GM19351 (cell line): Measurements from ENCODE around the gene ANP32E.

Experiments
- ATAC-seq: cut with Tn5 transposase; IDR thresholded peaks from one replicate; pipeline ENCODE4 v1.9.1; 2021; ENCODE audit warnings: mild to moderate bottlenecking, moderate library complexity; ENCODE audit not compliant: unreplicated experiment

Gene ANP32E

DNA sequence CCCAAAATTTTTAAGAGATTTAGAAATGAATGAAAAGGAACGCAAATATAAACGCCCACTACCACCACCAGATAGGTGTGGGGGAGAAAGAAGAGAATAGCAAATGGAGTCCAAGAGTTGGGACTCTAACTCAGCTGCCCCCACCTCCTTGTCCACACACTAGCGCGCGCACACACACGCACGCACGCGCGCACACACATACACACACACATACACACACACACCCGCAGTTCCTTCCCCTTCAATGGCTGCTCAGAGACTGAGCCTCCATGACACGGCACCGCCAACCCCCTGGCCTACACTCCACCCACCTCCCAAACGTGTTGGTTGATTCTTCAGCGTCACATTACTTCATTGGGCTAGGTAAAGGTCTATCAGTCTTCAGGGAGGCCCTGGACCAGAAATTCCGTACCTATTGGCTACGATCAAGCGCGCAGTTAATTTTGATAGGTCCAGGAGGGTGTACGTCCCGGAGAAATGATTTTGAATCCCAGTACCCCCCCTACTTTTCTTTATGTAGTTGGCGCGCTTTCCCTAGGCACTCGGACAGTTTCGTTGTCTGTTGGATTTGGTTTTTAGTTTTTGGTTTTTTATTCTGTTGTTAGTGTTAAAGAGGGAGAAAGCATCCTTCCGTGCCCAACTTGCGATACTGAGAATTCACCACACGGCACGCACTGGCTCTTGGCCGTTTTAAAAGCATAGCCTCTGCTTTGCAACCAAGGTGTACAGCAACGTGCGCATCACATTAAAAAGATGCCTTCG is at the start of gene ANP32E:
TSS of gene ANP32E (minus strand) at position 261 of the 762 bp plus-strand sequence. CDS start 326 bp downstream, outside the sequence.
- ATAC-seq = peak; percentile 81

DNA sequence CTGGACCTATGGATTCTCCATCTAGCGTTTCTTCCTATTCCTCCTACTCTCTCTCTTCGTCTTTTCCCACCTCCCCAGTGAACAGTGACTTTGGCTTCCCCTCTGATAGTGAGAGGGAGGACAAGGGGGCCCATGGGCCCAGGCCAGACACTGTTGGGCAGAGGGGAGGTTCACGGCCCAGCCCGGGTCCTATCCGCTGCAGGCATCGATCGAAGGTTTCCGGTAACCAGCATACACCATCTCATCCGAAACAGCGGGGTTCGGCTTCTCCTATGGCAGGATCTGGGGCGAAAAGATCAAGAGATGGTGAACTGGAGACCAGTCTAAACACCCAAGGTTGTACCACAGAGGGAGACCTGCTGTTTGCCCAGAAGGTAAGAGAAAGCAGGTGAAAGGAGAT is 47.3 kb upstream of the ANP32E start:
- ATAC-seq = no peak

DNA sequence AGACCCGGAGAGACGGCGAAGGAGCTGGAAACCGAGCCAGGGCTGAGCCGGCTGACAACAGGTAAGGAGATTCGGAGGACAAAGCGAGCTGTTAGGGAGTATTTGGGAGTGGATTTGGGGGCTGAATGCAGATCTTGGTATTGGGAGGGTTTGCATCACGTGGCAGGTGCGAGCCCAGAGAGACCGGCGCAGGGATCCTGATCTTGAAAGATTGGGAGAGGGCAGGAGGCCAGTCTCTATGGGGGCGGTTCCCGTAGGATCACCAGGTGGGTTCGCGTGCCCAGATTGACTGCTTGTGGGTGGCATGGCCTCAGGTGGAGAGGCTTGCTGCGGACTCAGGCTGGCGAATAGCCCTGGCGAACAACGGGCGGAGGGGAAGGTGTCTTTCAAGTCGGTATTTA is 46.6 kb upstream of the ANP32E start:
- no peak for ATAC-seq

DNA sequence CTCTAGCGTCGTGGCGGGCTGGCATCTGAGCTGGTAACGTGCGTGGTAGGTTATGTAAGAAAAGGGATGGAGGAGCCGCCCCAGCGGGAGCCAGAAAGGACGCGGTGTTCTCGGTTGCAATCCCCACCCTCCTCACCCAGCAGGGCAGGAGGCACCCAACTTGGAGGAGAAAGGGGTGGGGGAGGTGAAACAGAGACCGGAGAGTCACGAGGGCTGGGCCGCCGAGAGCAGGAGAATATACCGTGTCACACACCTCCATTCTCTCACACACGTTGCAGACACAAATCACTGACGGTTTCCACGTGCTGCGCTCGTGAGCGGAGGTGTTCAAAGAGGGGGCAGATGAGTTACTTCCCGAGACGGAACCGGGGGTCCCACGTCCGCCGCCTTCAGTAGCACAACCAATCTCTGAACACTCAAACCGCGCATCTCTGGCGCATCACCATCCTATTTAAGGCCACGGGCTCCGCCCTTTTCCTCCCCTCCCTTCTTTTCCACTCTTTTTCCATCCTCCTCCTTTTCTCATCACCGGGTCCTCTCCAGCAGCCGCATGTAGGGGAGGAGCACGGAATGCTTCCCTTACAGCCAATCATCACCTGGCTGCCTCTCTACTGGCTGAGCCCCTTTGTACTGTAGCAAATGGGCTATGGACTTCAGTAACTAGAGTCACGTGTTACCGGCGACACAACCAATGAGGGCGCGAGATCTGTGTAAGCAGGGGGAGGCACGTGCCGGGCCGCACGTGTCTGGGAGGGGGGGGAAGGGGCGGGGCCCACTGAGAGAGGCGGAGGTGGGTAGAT is 46.0 kb upstream of the ANP32E start, which contains the start of gene CIART:
TSS of gene CIART (plus strand) at position 797 of the 800 bp plus-strand sequence. CDS start 714 bp downstream, outside the sequence.
- no peak for ATAC-seq

DNA sequence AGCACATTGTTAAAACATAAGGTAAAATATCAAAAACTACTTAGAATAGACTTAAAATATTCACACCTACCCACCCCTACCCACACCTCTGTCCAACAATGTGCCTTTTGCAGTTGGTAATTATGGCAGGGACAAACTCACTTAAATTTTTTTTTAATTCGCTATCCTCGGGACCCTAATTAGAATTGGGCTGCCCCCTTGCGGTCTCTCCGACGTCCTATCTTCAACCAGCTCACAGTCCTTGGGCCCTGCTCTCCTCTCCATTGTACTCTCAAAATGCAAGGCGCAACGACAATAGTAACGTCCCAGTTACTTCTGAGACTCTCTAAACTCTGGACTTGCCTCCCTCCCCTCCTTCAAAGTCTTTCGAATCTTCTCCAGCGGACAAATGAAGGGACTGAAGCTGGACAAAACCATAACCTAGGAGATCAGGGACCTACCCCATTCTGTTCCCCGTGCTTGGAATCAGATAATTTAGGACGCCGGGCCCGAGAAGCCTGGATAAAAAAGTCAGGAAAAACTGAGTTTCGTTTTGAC is 45.4 kb upstream of the ANP32E start:
- no peak for ATAC-seq

DNA sequence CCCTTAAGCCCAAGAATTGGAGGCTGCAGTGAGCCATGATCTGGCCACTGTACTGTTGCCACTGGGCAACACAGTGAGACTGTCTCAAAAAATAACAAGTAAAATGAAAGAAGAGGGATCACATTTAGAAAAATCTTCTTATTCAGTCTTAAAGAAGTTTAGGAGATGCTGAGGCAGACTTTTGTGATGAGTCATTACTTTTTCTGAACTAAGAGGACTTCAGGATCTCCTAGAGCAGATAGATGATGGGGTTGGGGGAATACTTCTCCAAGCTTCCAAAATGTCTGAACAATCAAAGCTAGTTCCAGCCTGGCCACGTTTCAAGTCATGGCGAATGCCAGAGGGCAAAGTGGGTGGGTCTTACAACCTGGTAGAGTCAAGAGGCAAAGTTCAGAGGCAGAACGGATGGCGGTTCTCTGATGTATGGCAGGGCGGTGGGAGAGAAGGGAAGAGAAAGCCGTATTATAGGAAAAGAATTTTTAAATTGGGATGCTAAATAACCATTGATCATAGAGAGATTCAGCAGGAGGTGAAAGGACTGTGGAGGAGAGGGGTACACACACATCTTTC is 44.3 kb upstream of the ANP32E start:
- ATAC-seq = no peak

DNA sequence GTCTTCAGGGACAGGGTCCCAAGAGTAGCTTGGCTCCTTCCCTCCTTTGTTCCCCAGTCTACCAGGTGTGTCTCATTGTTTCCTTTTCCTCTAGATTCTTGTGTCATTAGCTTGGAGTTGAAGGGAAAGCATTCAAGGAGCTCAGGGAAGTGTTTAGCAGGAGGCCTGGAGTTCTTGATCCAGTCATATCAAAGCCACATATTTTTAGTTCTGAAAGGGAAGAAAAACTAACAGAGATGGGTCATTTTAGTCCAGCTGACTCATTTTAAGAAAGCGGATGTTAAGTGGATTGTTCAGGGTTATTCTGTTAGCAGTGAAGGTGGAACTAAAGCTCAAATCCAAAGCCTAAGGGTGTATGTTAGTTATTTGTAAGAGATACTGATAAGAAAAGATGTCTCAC is 37.4 kb upstream of the ANP32E start:
- no peak for ATAC-seq

DNA sequence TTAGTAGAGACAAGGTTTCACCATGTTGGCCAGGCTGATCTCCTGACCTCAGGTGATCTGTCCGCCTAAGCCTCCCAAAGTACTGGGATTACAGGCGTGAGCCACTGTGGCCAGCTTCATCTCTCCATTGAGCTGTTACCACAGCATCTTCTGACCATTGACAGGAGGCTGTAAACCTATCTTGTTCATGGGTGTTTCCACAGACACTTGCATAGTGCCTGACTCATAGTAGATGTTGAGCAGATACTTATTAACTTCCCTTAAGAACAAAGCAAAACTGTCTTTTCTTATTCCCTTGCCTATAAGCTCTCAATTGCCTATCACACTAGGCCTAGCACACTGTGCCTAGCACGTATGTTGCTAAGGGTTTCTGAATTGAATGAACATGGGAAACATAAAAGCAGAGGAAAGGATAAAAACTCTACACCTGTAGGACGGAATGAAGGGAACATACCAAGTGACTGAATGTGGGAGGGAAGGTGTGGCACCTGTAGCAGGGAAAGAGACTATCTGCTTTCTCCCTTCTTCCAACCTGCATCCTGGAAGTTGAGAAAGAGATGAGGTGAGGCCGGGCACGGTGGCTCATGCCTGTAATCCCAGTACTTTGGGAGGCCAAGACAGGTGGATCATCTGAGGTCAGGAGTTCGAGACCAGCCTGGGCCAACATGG is 35.5 kb upstream of the ANP32E start:
- ATAC-seq = no peak

DNA sequence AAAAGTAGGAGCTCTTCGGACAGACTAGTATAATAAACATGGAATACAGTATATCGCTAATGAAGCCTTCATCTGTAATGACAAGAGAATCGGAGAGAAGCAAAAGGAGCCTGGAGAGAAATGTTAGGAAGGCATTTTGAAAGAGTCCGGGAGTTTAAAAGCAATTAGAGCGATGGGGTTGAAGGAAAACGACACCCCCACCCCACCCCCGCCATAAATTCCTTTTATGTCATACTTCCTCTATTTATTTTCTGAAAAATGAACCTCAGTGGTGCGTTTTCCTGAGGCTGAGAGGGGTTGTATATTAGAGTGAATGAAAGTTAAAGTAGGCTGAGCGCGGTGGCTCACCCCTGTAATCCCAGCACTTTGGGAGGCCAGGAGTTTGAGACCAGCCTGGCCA is 33.5 kb upstream of the ANP32E start:
- no peak for ATAC-seq

DNA sequence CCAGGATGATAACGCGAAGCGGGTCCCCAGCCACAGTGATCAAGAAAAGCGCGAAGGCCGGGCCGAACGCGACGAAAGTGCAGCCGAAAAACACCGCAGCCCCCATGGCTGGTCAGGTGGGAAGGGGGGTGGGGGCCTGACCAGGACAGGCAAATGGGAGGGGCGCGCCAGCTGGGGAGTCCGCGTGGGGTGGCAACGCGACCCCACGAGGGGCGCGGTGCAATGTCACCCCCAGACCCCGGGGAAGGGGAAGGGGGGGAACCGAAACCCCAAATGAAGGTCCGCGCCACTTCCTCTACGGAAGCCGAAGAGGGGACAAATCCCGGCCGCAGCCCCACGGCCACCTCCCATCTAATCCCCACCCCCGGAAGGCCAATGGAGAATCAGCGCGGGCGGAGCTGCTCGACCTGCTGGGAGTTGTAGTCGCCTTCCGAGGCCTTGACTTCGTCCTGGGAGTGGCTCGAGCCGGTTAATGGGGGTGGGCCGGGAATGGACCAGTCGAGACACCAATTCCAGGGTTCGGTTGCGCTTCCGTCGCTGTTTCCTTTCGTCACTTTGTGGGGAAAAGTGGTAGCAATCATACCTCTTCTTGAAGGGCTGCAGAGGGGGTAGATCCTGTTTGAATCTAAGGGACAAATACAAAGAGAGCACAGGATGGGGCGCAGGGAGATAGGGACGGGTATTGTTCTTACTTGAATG is 32.9 kb upstream of the ANP32E start, which contains the start of gene APH1A:
TSS of gene APH1A (minus strand) at position 312 of the 699 bp plus-strand sequence. CDS start at position 106, 206 bp downstream.
- peak; percentile 91 for ATAC-seq

DNA sequence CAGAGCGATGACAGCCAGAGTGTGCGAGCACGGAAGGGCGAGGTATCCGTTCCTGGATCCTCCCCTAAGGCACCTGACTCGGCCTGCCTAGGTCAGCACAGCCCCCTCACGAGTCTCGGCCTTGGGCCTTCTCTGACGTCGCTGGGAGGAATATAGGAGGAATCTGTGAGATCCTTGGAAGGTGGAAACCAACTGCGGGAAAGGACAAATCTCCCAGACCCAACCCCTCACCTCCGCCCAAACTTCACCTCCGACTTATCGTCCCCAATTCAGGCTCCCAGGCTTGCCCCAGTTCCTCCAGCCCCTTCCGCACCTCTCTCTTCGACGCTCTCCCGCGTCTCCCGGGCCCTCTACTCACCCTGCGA is 32.4 kb upstream of the ANP32E start:
- ATAC-seq = peak; percentile 21

DNA sequence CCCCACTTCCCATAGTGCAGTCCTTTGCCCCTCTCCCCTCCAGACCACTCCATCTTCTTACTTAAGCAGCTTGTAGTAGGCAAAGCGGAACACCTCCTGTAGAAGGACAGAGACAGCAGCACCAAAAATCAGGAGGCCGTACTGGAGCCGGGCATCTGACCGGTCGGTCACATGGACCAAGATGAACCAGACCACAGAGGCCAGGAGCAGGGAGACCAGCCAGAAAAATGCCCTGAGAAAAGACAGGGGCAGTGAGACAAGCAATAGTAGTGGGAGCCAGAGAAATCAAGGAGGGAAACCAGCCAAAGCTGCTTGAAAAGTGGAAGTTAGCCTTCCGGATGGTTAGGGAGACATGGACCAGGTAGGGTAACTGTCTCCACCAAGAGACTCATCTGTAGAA is 32.0 kb upstream of the ANP32E start:
- ATAC-seq = no peak

DNA sequence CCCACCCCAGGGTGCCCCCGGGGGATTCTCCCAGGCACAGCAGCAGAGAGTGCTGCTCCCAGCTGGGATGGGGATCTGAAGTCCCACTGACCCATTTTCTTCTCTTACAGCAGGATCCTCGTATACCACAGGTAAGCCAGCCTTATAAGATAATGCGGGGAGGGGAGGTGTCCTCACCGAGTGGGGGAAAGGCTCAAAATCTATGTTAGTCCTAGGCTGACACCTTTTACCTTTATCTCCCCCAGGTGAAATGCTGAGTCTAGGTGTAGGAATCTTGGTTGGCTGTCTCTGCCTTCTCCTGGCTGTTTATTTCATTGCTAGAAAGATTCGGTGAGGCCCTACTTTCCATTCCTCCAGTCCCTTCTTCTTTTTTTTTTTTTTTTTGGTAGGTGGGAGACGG is 27.6 kb upstream of the ANP32E start:
- ATAC-seq = no peak

DNA sequence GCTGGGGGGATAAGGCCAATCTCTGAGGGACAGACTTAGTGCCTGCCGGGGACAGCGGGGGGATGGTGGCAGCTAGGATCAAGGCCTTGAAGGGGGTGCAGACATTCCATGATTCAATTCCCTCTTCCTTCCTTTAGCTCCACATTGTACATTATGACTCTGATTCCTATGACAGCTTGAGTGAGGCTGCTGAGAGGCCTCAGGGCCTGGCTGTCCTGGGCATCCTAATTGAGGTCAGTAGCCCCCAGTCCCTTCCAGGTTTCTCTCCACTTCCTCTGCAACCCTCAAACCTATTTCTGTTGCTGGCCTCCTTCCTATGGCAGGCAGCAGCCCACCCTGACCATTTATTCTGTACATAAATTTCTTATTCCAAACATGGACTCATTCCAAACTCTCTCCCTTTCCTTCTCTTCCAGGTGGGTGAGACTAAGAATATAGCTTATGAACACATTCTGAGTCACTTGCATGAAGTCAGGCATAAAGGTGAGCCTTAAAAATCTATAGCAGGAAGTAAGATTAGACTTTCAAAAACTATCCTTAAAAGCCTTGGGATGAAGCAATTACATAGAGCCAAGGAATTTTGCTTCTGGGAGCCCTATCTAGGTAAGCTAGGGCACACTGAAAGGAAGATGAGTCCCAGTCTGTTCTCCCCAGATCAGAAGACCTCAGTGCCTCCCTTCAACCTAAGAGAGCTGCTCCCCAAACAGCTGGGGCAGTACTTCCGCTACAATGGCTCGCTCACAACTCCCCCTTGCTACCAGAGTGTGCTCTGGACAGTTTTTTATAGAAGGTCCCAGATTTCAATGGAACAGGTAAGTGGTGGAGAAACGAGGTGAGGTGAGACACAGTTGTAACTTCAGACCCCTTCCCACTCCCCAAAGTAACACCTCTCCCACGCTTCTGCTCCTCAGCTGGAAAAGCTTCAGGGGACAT is 26.7 kb upstream of the ANP32E start:
- ATAC-seq = no peak

DNA sequence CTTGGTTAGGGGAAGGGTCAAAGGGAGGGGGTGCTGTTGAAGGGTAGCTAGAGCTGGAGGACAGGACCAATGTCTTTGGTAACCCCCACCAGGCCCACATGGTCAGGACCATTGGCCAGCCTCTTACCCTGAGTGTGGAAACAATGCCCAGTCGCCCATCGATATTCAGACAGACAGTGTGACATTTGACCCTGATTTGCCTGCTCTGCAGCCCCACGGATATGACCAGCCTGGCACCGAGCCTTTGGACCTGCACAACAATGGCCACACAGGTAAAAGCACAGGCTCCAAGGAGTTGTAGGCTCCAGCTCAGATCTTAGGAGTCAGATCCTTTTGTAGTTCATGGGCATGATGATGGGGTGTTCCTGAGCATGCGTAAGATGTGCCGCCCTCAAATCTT is 25.5 kb upstream of the ANP32E start:
- no peak for ATAC-seq

DNA sequence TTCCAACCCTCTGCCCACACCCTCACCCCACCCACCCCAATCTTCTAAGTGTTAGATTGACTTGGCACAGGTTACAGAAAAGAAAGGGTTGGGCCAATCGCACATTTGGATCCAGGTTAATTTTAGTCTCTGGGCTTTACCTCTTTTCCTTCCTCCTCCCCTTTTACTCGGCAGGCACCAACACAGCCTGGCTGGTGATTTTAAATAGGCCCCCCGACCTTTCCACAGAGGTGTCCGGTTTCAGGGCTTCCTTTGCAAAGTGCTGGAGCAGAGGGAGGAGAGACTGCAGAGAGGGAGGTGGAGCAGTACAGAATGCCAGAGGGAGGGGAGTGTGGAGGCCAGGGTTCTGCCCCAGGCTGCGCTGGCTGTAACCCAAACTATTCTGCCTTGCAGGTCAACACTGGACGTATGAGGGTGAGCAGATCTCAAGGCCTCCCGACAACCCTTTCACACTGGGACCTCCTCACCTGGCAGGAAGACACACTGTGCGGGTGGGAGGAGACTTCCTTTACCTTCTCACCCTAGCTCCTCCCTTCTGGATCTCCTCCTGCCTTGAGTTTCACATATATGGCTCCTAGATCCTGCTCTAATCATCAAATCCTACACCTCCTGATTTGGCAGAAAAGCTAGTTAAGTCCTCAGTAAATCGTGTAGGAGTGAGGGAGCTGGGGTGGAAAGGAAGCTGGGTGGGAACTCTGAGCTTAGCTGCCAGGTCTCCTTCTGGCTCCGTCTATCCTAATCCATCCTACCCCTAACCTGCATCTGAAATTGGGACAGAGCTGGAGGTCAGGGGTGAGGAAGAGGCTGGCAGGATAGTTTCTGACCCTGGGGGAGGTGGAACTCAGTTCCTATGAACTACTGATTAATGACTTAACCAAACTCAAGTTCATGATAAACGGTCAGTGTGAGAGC is 24.1 kb upstream of the ANP32E start:
- ATAC-seq = no peak

DNA sequence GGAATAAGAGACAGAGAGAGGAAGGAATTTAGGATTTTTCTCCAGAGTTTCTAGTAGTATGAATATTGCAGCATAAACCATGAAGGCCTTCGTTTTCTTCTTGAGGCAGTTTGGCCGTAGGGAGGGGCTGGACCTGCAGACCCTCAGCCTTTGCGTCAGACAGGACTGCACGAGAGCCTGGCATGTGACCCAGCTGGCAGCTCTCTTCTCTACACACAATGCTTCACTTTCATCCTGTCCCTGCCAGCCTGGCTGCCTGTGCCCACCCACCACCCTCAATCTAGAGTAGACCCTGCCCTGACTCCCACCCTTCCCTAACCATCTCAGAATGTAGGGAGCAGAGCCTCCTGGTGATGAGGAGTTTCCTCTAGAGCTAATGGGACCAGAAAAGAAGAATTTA is 23.3 kb upstream of the ANP32E start:
- ATAC-seq = no peak
